ENCODE measurements around the gene MACROD2.

GRCh38 chr20:15378151-15378550 lies 1382.8 kb downstream of the MACROD2 start:
- TF ChIP-seq EZH2 (IDR thresholded peaks at IDR 0.05; ENCODE audit: borderline replicate concordance, insufficient read depth, low read depth, low read length, poor library complexity, severe bottlenecking): no peak
- TF ChIP-seq, protein P1, sequence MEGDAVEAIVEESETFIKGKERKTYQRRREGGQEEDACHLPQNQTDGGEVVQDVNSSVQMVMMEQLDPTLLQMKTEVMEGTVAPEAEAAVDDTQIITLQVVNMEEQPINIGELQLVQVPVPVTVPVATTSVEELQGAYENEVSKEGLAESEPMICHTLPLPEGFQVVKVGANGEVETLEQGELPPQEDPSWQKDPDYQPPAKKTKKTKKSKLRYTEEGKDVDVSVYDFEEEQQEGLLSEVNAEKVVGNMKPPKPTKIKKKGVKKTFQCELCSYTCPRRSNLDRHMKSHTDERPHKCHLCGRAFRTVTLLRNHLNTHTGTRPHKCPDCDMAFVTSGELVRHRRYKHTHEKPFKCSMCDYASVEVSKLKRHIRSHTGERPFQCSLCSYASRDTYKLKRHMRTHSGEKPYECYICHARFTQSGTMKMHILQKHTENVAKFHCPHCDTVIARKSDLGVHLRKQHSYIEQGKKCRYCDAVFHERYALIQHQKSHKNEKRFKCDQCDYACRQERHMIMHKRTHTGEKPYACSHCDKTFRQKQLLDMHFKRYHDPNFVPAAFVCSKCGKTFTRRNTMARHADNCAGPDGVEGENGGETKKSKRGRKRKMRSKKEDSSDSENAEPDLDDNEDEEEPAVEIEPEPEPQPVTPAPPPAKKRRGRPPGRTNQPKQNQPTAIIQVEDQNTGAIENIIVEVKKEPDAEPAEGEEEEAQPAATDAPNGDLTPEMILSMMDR (IDR thresholded peaks at IDR 0.05): no peak
